HG02970 (cell line): ENCODE data around the gene BCAP29.

Experiments
- ATAC-seq: cut with Tn5 transposase; IDR thresholded peaks from one replicate; pipeline ENCODE4 v1.9.1; 2021; ENCODE audit warnings: mild to moderate bottlenecking, moderate library complexity, moderate number of reproducible peaks; ENCODE audit not compliant: unreplicated experiment, low FRiP score

BCAP29 gene

DNA sequence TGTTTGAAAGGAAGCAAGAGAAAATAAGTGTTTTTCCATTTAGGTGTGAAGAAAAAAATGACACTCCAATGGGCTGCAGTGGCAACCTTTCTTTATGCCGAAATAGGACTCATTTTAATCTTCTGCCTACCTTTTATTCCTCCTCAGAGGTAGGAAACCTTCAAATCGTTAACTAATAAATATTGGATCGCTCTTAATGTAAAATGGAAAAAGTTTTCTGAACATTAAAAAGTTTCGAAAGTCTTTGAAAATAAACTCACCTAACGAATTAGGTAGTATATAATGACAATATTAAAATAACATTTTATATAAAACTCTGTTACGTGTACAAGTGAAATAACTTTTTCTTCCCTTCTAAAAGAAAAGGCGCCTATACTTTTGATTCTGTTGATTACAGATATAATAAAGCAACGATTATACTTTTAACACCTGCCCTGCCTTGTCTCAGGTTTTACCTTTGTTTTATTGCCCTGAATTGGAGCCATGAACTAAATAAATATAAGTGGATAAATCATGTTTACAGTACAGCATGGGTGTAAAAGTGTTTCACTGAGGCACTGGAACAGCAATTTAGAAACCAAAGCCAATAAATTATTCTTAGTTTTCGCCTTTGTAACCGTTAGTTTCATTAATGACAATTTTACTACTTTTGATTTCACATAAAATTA, 804 bp downstream of the BCAP29 start:
- ATAC-seq = no peak

- no peak for ATAC-seq
Measured at GRCh38 chr7:107581387-107582013, 1.5 kb downstream of the BCAP29 start.

GRCh38 chr7:107582875-107583274, 2.8 kb downstream of the BCAP29 start:
- no peak for ATAC-seq

GRCh38 chr7:107584716-107585115, 4.7 kb downstream of the BCAP29 start:
- ATAC-seq = no peak

DNA sequence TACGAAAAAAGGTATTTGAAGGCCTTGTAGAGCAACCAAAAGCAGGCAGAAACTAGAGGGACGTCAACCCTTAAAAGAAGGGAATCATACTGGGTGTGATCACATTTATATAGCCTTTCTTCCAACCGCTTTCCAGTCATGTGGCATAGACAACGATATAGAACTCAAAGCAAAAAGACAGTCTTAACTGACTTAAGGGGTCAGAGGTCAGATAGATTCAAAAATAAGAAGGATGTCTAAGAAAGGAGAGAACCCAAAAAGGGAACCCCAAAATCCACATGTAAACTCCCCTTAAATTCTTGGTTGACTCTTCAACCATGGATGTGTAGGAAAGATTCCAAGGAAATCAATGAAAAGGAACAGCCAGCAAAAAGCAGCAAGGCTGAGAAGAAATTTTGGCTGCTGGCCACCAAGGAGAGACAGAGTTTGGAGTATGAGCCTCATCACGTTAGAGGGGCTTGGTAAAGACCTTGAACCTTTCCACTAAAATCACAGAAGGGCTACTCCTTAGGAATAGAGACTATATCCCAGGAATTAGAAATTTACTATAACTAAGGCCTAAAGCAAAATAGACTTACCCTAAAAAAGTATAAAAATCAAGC, 8.6 kb downstream of the BCAP29 start:
- no peak for ATAC-seq

DNA sequence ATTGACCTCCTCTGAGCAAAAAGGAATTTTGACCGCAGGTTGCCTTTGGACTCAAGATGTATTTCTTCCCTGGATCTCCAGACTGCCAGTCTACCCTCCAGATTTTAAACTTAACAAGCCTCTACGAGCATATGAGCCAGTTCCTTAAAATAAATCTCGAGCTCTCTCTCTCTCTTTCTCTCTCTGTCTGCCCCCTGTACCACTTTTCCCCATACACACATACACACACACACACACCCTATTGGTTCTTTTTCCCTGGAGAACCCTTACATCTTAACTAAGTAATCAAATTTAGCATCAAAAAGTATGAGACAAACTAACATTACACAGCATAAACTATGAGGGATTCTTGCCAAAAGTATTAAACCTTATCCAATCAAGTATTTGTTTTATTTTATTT, 11.4 kb downstream of the BCAP29 start:
- ATAC-seq = no peak

- no peak for ATAC-seq
Measured at GRCh38 chr7:107592361-107593024, 12.4 kb downstream of the BCAP29 start.

GRCh38 chr7:107593025-107593410, 13.0 kb downstream of the BCAP29 start:
- ATAC-seq = no peak

GRCh38 chr7:107594961-107595737, 15.1 kb downstream of the BCAP29 start:
- ATAC-seq = no peak

DNA sequence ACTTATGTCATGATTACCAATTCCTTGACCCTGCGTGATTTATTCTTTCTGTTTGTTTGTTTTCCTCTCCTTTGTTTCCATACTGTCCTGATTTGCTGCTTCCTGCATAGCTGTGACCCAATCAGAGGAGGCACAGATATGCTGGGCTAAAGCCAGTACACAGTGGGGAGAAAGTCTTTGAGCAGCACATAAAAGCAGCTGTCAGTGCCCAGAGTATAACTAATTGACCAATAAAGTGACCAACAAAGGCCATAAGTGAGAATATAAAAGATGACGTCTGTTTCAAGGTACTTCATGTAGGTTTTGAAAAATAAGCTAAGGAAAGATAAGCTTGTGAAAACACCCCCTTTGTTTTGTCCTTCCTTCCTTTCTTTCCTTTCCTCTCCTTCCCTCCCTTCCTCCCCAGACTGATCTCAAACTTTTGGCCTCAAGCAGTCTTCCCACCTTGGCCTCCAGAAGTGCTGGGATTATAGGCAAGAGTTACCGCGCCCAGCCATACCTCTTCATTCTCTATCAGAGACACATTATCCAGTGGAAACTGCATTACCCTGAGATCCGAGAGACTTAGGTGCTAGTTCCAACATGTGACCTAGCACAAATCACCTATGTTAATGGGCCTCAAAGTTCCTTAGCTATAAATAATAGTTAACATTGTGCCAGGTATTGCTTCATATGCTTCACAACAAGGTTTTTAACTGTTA, 17.0 kb downstream of the BCAP29 start:
- ATAC-seq = no peak

DNA sequence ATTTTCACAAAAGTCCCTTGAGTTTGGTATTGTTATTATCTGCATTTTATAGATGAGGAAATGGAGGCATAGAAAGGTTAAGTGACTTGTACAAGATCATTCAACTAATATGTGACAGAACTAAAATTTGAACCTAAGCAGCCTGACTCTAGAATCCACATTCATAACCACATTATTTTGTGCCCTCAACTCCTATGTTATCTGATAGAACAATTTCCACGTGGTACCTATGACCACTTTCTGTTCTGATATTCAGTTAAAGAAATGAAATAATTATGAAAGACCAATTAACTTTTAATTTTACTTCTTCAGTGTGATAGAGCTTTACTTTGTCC, 17.5 kb downstream of the BCAP29 start:
- ATAC-seq = no peak

GRCh38 chr7:107597953-107598352, 17.9 kb downstream of the BCAP29 start:
- no peak for ATAC-seq

- no peak for ATAC-seq
Measured at GRCh38 chr7:107599262-107599661, 19.2 kb downstream of the BCAP29 start.

DNA sequence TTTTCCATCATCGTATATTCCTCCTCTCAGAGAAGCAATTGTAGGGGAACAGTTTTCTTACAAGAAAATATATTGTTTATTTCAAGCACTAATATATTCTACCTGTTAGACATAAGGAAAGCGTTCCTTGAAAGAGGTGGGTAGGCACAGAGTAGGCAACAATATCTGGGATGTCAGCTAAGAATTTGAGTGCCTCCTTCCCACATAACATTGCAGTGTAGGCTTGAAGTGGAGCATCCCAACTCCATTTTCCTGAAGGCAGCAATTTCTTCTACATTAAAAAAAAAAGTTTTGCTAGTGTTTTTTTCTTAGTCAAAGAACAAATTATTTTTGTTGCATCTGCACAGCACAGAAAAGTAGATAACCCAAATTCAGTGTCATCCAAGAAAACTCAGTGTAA, 20.8 kb downstream of the BCAP29 start:
- ATAC-seq = no peak

DNA sequence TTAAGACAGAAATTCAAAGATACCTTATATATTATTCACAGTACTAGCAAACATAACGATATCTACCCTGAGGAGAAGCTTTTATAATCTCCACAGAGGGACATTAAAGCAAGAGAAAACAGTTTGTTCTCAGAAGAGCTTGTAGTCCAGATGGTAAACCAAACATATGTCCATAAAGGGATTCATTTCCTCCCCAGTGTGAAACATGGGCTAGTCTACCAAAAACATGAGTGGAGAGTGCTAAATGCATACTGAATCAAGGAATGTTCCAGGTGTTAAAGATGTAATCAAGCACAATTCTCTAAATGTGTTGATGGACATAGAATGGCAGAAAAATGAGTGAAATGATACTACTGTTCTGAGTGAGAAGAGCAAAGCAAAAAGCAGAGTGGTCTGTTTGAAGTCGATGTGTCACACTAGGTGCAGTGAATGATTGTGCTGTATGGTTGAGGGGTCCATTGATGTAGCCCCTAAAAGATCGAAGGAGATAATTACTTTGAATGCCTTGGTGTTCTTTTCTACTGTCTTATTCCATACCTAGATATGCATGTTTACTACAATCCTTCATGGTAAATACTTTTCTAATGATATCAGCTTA, 25.3 kb downstream of the BCAP29 start:
- ATAC-seq = no peak

- ATAC-seq = no peak
Measured at GRCh38 chr7:107606303-107606702, 26.3 kb downstream of the BCAP29 start.

DNA sequence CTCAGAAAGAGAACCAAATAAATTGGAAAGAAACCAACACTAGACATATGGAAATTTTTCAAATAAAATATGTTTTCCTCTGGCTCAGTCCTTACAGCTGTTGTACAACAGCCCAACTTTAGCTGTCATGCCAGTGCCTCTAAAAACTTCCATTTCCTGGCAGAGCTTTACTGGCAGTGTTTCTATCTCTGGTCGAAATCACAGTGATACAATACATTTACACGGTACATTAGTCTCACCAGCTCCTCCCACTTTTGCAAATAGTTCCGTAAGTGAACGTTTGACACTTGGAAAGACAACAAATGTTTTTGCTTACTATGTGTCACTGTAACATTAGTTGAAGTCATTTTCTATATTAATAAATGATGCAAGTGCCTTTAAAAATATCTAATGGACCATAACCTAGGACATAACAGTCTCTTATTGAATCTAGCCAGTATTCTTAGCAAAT, 29.8 kb downstream of the BCAP29 start:
- no peak for ATAC-seq

GRCh38 chr7:107610323-107610722, 30.3 kb downstream of the BCAP29 start:
- no peak for ATAC-seq

DNA sequence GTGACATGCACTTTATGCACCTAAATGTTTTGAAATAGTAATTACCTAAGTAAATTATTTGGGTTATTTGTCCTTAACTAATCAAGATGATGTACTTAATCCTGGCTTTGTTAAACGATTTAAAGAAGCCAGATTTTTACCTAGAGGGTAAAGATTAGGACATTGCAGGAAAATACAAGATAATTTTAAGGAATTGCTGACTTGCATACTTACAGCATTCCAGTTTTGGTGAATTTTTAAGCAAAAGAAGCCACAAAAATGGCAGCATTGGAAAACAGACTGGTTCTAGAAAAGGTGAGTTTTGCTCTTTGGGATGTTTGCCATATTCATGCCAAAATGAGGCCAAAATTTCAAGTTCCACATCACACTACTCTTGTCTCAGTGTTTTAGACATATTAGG, 33.4 kb downstream of the BCAP29 start:
- ATAC-seq = no peak

DNA sequence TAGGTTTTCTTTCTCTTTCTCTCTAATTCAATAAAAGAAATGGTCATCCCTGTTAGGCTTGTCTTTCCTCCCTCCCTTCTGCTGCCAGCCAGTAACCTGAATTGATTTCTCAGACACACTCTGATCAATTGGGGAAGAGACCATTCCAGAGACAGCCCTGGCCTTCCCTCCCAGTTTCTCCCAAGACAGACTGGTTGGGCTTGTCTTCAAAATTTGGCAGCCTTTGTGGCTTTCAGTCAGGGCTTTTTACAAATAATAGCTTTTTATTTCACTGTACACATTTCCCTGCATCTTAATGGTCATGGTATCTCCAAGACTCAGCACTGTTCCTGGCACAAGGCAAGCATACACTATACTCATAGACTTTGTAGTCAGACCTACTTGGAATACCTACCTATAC, 33.9 kb downstream of the BCAP29 start:
- ATAC-seq = no peak
